ENCODE data around the gene SCP2D1.
"Not testable (repeated sequence)": the region's sequence is repeated elsewhere in the genome, so short reads cannot be mapped to it uniquely, and the experiment has no call there.

The SCP2D1 gene

DNA sequence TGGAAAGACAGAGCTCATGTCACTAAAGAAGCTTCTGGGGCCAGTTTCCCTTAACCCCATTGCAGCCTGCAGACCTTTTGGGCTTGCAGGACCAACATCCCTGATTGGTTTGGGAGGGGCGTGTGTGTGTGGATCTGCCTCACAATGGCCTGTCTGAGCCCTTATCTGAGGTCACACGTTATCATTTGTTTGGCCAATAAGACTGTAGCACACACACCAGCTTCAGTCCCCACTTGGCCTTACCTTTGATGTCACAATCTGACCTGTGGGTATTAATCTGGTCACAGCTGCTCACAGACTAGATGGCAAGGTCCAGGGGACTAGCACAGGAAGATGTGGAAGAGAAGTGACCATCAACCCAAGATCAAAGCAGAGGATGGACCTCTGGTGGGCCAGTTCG lies at the start of gene SCP2D1:
TSS of gene SCP2D1 (plus strand) at position 301 of the 400 bp plus-strand sequence. CDS start at position 334, 33 bp downstream.
- DNase-seq (ENCODE audit: low spot score) = no peak

DNA sequence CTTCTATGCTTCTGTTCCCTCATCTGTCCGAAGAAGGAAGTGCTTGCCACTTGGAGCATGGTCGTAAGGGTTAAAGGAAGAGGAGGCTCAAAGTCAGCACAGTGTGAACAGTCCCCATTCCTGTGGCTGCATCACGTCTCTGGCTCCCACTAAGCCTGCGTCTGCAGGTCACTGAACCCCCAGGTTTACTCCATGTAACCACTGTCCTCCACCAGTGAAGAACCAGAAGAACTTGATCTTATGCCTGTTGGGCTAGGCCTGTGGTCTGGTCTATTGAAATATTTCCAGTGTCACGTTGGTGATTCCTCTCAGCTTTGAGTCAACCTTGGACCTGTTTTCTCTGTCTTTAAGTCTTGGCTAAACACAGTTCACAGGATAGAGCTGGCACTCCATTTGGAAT lies 45.9 kb upstream of the SCP2D1 start:
- DNase-seq (ENCODE audit: low spot score) = no peak

DNA sequence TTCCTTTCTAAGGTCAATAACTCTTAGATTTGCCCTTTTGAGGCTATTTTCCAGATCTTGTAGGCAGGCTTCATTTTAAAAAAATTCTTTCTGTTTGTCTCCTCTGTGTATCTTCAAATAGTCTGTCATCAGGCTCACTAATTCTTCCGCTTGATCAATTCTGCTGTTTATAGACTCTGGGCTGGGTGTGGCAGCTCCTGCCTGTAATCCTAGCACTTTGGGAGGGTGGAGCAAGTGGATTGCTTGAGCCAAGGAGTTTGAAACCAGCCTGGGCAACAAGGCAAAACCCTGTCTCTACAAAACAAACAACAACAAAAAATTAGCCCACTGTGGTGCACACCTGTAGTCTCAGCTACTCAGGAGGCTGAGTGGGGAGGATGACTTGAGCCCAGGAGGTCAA lies 40.0 kb upstream of the SCP2D1 start:
- DNase-seq (ENCODE audit: low spot score) = no peak

DNA sequence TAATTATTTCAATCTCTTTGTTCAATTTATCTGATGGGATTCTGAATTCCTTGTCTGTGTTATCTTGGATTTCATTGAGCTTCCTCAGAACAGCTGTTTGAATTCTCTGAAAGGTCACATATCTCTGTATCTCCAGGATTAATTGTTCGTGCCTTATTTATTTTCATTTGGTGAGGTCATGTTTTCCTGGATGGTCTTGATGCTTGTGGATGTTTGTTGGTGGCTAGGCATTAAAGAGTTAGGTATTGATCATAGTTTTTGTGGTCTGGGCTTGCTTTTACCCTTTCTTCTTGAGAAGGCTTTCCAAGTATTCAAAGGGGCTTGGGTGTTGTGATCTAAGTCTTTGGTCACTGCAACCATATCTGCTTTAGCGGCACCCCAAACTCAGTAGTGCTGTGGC lies 39.4 kb upstream of the SCP2D1 start:
- no peak for DNase-seq (ENCODE audit: low spot score)

DNA sequence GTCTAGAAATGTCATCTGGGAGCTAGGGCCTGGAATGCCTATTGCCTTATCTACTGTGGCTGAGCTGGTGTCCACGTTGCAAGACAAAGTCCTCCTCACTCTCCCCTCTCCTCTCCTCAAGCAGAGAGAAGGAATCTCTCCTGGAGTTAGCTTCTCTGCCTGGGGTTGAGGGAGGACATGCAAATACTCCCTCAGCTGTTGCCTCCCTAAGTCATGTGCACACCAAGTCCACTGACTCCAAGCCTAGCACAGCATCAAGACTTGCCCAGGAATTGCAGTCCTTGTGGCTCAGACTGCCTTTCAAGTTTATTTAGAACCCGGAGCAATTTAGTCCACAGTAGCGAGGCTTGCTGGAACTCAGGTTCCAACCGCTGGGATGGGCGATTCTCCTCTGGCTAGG lies 38.0 kb upstream of the SCP2D1 start:
- DNase-seq (ENCODE audit: low spot score) = no peak

DNA sequence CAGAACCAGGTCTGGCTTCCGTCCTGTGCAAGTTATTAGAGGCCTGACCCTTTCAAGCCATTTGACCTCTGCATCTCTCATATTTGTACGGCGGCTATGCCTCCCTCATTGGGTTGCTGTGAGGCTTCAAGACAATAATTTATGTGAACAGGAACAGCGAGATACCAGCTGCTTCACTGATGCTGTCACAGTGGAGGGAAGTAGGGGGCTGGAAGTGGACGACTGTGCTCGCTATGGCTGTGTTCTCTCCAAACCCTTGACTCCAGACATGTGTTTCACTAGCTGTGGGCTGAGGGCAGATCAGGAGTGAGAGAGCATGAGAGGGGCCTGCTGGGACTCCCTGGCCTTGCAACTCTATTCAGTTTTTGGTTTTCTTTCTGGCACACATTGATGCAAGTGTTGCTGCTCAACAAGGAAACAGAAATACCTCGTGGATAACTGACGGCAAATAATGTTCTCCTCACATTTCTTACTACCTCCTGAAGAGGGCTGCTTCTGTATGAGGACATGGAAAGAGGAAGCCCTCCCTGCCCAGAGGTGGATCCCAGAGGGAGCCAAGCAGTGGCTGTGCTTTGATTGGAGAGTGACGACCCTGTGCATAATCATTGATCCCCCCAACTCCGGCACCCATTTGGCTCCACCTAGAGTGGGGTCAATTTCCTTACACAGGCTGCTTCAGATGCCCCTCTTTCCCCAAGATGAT lies 34.7 kb upstream of the SCP2D1 start:
- DNase-seq (ENCODE audit: low spot score) = no peak

DNA sequence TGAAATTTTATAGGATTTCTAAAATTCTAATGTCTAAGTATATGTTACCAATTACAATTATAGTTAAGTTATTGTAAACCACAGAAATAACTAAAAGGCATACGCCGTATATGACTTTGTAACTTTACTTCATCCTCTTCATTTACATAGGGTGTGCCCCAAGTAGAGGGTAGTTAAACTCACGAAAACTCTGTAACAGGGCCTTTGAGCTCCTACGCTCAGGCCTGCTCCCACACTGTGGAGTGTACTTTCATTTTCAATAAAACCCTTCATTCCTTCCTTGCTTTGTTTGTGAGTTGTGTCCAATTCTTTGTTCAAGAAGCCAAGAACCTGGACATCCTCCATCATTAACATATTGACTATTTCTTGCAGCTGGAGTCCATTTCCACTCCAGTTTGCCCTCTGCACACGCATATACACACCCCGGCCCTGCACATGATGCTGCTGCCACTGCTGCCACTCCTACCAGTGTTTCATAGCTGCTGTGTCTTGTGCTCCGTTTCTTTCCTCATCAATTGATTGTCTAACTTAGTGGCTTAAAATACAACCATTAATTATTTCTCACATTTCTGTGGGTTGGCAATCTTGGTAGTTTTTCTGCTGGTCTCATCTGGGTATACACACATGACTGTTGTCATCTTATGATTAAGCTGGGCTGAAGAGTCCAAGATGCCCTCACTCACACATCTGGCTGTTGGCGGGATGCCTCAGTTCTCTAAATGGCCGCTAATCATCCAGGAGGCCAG lies 33.0 kb upstream of the SCP2D1 start:
- DNase-seq (ENCODE audit: low spot score) = no peak

DNA sequence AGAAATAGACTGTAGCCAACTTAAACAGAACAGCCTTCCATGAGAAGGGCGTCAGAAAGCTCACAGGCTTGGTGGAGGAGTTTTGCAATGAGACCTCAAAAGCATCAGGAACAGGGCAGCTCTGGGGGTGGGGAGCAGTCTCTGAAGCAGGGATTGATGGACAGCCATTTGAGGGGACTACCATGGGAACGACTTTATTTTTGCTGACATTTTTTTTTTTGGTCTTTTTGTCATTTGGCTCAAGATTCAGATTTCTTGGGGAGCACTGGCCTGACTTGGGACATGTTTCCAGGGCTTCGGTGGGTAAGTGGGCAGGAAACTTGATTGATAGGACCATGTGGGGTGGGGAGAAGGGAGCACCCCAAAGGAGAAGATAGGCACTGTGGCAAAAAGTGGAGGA lies 32.1 kb upstream of the SCP2D1 start:
- no peak for DNase-seq (ENCODE audit: low spot score)

DNA sequence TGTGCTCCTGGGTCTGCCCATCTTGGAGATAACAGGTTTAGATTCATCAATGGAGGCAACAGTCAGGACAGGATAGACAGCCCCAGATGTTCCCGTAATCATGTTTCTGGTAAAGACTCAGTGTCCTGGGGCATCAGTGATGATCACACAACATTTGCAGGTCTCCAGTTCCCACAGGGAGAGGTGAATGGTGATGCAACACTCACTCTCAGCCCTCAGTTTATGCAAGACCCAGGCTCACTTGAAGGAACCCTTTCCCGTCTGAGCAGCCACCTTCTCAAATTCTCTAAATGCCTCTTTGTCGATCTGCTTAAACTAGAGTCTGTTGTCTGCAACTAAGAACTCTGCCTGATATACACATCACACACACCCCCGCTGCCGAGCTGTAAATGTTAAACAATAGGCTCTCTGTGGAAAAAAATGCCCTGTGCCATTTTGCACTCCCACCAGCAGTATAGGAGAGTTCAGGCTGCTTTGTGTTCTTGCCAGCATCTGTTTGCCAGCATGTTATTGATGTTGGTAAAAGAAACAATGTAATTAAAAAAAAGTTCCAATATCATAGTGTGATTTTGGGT lies 30.1 kb upstream of the SCP2D1 start:
- no peak for DNase-seq (ENCODE audit: low spot score)

DNA sequence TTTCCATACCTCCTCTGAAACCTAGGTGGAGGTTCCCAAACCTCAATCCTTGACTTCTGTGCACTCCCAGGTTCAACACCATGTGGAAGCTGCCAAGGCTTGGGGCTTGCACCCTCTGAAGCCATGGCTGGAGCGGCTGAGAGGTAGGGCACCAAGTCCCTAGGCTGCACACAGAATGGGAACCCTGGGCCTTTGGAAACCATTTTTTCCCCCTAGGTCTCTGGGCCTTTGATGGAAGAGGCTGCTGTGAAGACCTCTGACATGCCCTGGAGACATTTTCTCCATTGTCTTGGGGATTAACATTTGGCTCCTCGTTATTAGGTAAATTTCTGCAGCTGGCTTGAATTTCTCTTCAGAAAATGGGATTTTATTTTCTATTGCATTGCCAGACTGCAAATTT lies 26.5 kb upstream of the SCP2D1 start:
- not testable (repeated sequence) for DNase-seq (ENCODE audit: low spot score)

DNA sequence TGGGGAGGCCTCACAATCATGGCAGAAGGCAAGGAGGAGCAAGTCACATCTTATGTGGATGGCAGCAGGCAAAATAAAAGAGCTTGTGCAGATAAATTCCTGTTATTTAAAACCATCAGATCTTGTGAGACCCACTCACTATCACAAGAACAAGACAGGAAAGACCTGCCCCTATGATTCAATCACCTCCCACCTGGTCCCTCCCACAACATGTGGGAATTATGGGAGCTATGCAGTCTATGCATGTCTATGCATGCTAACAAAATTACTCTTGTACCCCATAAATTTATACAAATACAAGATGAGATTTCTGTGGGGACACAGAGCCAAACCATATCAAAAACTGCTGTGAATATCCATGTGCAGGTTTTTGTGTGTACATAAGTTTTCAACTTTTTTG lies 25.6 kb upstream of the SCP2D1 start:
- no peak for DNase-seq (ENCODE audit: low spot score)

DNA sequence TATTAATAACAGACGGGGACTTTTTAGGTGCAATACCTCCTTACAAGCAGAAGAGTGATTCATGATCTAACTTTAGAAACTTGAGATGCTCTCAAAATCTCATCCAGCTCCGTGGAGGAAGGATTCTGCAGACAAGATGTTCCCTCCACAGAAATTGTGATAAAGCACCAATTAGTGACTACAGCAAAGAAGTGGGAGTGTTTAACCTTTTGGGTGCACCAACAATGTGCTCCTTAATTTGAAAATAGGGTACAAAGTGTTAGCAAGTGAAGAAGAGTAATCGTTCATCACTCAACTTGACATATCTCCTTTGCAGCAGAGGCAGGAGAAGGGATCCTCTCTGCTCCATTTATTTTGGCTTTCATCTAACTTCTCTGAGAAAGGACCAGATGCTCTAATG lies 22.8 kb upstream of the SCP2D1 start:
- no peak for DNase-seq (ENCODE audit: low spot score)

DNA sequence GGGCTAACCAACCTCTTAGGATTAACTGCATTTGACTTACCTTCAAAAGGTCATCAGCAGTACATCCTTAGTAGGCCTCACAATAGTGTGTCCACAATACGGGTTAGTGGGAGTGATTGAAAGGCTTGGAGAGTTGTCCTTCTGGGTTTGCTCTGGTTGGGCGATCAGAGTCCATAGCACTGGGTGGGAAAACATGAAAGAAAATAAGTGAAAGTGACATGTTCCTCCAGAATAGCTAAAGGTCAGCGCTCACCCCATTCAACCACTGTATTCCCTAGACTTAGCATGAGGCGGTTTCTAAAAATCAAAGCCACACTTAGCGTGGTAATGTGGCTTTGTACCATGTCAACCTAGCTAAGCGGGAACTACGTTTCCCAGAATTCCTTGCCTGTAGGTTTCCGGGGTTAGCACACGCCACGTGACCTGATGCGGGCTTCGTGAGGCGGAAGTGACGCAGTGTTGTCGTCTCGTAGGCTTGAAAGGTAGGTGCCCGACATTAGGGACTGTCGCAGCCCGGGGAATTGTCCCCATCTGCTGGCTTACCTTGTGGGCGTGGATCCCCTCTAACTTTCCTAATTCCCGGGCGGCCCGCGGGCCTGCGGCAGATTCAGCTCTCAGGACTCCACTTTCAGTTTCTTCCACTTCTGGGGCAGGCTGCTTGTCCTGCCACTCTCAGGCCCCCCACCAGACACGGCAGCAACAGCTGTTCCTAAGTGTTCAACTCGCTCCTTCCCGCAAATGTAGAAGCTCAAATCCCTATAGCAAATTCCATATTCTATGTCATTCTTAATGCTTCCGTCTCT lies 19.8 kb upstream of the SCP2D1 start:
- peak; percentile 88 for DNase-seq (ENCODE audit: low spot score)

DNA sequence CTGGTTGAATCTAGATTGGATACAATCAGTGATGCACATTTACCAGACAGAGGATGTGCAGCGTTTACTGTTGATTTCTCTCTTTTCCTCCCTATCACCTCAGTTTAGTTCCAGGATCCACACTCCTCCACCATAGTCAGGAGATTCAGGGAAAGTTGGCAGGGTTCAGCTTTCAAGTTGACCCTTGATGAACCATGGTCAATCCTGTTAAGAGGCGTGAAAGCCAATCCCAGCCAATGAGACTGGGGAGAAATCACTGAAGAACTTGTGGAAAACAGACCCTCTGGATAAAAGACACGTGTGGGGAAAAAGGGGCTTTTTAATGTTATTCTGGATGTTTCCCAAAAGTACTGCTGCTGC lies 19.2 kb upstream of the SCP2D1 start:
- DNase-seq (ENCODE audit: low spot score) = no peak

DNA sequence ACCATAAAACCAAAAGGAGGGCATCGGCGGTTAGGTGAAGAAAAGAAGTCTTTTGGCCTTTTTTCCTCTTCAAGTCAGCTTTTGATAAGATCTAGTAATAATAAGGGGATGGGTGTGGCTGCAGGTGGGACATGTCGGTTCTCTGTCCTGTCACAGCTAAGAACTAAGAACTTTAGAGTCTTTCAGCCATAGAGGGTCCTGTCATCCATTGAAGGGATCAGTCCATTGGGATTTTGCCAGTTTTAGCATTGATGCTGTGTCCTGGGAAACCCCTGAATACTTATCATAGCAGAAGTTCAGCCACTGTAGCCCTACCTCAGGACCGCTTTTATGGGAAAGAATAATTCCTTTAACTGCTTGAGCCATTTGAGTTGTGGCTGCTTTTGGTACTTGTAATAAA lies 18.2 kb upstream of the SCP2D1 start:
- no peak for DNase-seq (ENCODE audit: low spot score)

DNA sequence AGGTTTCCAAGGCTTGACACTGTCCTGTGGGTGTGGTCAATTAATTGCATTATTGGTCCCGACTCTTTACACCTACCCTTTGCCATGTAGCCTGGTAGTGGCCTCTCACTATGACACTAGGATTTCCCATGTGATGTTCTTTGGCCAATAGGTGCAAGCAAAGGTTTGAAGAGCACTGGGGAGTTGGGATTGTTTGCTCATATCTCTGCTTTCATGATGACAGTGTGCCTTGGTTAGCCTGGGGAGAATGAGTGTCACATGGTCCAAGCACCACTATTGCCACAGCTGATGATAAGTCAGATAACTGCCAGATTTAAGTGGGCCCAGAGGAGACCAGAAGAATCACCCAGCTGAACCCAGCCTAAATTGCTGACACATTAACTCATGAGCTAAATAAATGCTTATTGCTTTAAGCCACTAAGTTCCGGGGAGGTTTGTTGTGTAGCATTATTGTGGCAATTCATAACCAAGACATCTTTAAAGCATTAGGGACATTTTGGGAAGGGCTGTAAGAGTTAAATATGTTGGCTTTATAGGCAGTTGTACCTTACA lies 17.2 kb upstream of the SCP2D1 start:
- DNase-seq (ENCODE audit: low spot score) = no peak

DNA sequence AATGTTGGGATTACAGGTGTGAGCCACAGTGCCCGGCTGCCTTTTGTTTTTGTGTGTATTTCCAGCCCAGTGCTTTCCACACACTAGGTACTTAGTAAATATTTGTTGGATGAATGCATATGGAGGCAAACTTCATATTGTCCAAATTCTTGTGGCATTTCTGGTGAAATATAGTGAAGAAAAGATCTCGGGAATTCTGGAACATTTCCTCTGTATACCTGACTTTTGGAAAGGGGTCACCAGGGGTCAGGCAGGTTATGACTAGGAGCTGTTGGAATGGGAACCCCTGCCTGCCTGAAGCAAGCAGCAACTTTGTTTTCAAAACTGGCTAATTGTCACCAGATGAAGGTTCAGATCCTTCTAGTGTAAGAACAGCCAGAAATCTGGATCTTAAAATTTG lies 12.1 kb upstream of the SCP2D1 start:
- no peak for DNase-seq (ENCODE audit: low spot score)

DNA sequence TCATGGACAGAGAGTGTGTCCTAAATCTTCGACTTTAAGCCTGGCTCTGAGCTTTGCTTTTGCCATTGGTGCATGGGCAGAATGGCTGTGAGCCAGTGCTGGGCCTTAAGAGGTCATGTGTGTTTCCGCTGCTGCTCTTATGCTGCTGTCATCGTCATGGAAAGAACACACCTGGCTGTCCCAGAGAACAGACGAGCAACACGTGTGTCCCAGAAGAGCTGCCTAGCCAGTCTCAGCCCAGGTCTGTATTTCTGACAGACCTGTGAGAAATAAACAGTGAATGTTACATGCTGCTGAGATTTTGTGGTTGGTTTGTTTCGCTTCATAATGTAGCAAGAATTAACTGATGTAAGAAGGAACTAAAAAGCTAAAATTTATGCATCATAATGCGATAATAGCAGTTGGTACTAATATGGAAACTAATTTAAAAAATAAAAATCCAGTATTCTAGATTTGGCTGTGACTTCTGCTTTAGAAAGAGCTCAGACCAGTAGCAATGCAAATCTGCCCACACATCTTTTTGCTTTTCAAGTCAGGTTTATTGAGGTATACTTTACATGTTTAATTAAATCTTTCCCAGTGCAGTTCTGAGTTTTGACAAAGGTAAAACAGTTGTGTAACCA lies 11.5 kb upstream of the SCP2D1 start:
- DNase-seq (ENCODE audit: low spot score) = no peak

DNA sequence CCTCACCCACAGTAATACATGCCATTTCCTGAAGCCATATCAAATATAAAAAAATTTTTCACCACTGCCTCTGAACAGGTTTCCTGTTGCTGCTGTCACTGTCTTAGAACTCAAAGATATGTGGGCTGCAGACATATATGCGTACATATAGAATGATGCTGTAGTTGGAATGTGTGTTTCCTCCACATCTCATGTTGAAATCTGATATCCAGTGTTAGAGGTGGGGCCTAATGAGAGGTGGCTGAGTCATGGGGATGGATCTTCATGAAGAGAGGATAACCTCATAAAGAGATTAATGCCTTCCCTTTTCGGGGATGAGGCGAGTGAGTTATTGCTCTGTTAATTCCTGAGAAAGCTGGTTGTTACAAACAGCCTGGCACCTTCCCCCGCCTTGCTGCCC lies 7.7 kb upstream of the SCP2D1 start:
- DNase-seq (ENCODE audit: low spot score) = no peak

DNA sequence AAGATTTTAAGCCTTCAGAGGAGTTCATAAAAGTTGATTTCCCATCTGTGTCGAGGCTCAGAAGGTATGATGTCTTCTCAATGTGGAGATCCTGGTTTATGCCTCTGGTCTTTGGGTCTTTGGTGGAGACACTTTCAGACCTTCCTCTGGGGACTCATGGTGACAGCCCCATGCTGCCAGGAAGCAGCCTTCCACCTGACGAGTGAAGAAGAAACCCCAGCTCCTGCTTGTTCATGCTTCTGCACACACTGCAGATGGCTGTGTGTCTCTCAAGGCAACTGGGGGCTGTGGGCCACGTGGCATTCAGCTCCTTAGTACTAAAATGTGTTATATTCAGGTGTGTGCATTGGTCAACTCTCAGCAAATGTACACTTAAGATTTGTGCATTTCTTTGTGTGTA lies 4.9 kb upstream of the SCP2D1 start:
- no peak for DNase-seq (ENCODE audit: low spot score)

DNA sequence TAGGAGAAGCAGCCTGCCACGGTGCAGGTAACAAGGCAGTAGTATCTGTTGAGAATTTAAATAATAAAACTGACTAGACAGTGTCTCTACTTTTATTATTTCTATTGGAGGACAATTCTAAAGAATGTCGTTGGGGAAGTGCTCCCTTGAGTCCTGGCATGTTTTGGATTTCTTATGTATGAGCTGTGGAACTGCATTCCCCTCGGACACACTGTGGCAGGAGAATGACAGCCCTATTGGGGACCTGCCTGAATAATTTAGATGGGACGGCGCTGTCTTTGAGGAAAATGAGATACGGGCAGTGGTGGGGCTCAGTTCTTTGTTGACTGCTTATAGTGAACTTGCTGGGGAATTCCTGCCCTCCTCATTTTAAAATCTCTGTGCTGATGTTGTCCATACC lies 2.4 kb upstream of the SCP2D1 start:
- no peak for DNase-seq (ENCODE audit: low spot score)

DNA sequence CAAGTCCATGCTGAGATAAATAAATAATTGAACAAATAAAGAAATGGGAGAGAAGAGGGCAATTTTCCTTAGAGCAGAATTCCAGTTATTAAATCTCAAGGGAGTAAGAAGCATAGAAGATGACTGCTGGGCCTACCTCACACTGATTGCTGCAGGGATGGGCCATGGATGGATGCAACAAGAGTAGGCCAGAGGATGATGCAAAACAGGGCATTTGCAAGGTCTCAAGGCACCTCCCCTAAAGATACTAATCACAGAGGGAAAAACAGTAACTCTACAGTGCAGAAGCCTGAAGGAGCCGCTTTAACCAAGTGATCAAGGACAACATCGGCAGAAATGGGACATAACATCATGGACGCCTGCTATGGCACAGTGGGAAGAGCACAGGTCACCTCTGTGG lies 1.7 kb upstream of the SCP2D1 start:
- no peak for DNase-seq (ENCODE audit: low spot score)
